H9 (cell line): ENCODE measurements around the gene ZBTB16. TPM values are rescaled to one million over a fixed set of nuclear protein-coding genes. Genes with fewer than 3 reads are reported as not detected.

Source experiments
- DNase-seq: peaks from one replicate; pipeline ENCODE4 v3.0.0-alpha.2; 2017
- H2AFZ ChIP-seq: one replicate; pipeline ENCODE4 v1.6.1; 2013; ENCODE audit warnings: mild to moderate bottlenecking, low read length, control low read depth, moderate library complexity
- H2AK5ac ChIP-seq: 2 replicates; pipeline ENCODE4 v1.6.1; 2013; ENCODE audit warnings: low read length, control low read depth, mixed read lengths; ENCODE audit not compliant: insufficient read length
- H2BK120ac ChIP-seq: one replicate; pipeline ENCODE4 v1.6.1; 2013; ENCODE audit warnings: low read depth, mild to moderate bottlenecking, low read length, control low read depth, inconsistent platforms; ENCODE audit not compliant: poor library complexity, severe bottlenecking
- H2BK12ac ChIP-seq: 2 replicates; pipeline ENCODE4 v1.6.1; 2013; ENCODE audit warnings: low read length, control low read depth, mixed read lengths, low read depth; ENCODE audit not compliant: insufficient read length
- H2BK15ac ChIP-seq: 2 replicates; pipeline ENCODE4 v1.6.1; 2013; ENCODE audit warnings: low read depth, low read length, control low read depth
- H2BK20ac ChIP-seq: one replicate; pipeline ENCODE4 v1.6.1; 2013; ENCODE audit warnings: low read depth, mild to moderate bottlenecking, low read length, control low read depth, inconsistent platforms; ENCODE audit not compliant: poor library complexity, severe bottlenecking
- H2BK5ac ChIP-seq: 2 replicates; pipeline ENCODE4 v1.6.1; 2013; ENCODE audit warnings: low read length, control low read depth, mixed read lengths; ENCODE audit not compliant: insufficient read length
- H3K14ac ChIP-seq: 2 replicates; pipeline ENCODE4 v1.6.1; 2013; ENCODE audit warnings: low read length, control low read depth; ENCODE audit not compliant: insufficient read depth
- H3K18ac ChIP-seq: 2 replicates; pipeline ENCODE4 v1.6.1; 2013; ENCODE audit warnings: low read depth, mild to moderate bottlenecking, mixed read lengths, low read length, control low read depth; ENCODE audit not compliant: insufficient read length
- H3K23ac ChIP-seq: 2 replicates; pipeline ENCODE4 v1.6.1; 2013; ENCODE audit warnings: low read length, control low read depth, mixed read lengths, low read depth; ENCODE audit not compliant: insufficient read length
- H3K23me2 ChIP-seq: 2 replicates; pipeline ENCODE4 v1.6.1; 2013; ENCODE audit warnings: low read depth, mild to moderate bottlenecking, mixed read lengths, low read length, control low read depth; ENCODE audit not compliant: insufficient read length, poor library complexity, severe bottlenecking
- H3K27ac ChIP-seq: 2 replicates; pipeline ENCODE4 v1.5.1; 2013; ENCODE audit warnings: low read length, control low read depth, mixed read lengths, low read depth; ENCODE audit not compliant: insufficient read length
- H3K27me3 ChIP-seq: 2 replicates; pipeline ENCODE4 v1.6.1; 2013; ENCODE audit warnings: low read length, control low read depth, inconsistent platforms; ENCODE audit not compliant: insufficient read depth
- H3K4ac ChIP-seq: 2 replicates; pipeline ENCODE4 v1.6.1; 2013; ENCODE audit warnings: low read depth, mild to moderate bottlenecking, control low read depth, inconsistent platforms, low read length, moderate library complexity
- H3K4me1 ChIP-seq: 2 replicates; pipeline ENCODE4 v1.6.1; 2013; ENCODE audit warnings: low read length, control low read depth, inconsistent platforms; ENCODE audit not compliant: insufficient read depth
- H3K4me2 ChIP-seq: 2 replicates; pipeline ENCODE4 v1.6.1; 2013; ENCODE audit warnings: low read length, control low read depth, mixed read lengths; ENCODE audit not compliant: insufficient read length, insufficient read depth
- H3K56ac ChIP-seq: 2 replicates; pipeline ENCODE4 v1.6.1; 2013; ENCODE audit warnings: low read depth, mild to moderate bottlenecking, mixed read lengths, low read length, control low read depth; ENCODE audit not compliant: insufficient read length
- H3K79me1 ChIP-seq: 2 replicates; pipeline ENCODE4 v1.6.1; 2013; ENCODE audit warnings: low read depth, mild to moderate bottlenecking, moderate library complexity, low read length, control low read depth, inconsistent platforms; ENCODE audit not compliant: insufficient read depth, poor library complexity, severe bottlenecking
- H3K79me2 ChIP-seq: 2 replicates; pipeline ENCODE4 v1.6.1; 2013; ENCODE audit warnings: low read length, control low read depth, inconsistent platforms; ENCODE audit not compliant: insufficient read depth
- H3K9ac ChIP-seq: 2 replicates; pipeline ENCODE4 v1.6.1; 2013; ENCODE audit warnings: low read length, control low read depth, mixed read lengths; ENCODE audit not compliant: insufficient read length; ENCODE audit errors: extremely low read depth
- H3K9me3 ChIP-seq: one replicate; pipeline ENCODE4 v1.6.1; 2013; ENCODE audit warnings: low read depth, low read length, inconsistent platforms; ENCODE audit not compliant: control insufficient read depth
- H3T11ph ChIP-seq: one replicate; pipeline ENCODE4 v1.6.1; 2013; ENCODE audit warnings: mild to moderate bottlenecking, low read length, control low read depth, inconsistent platforms
- H4K20me1 ChIP-seq: one replicate; pipeline ENCODE4 v1.6.1; 2013; ENCODE audit not compliant: control insufficient read depth, insufficient read length, insufficient read depth
- H4K5ac ChIP-seq: 2 replicates; pipeline ENCODE4 v1.6.1; 2013; ENCODE audit warnings: low read depth, mild to moderate bottlenecking, mixed read lengths, low read length, control low read depth; ENCODE audit not compliant: insufficient read length
- H4K8ac ChIP-seq: replicated peaks from 2 replicates; pipeline ENCODE4 v1.6.1; 2013; ENCODE audit warnings: low read length, control low read depth, mixed read lengths, low read depth; ENCODE audit not compliant: insufficient read length
- H4K91ac ChIP-seq: 2 replicates; pipeline ENCODE4 v1.6.1; 2013; ENCODE audit warnings: low read depth, mild to moderate bottlenecking, moderate library complexity, mixed read lengths, low read length, control low read depth; ENCODE audit not compliant: insufficient read length
- H3K27ac Mint-ChIP-seq, 3 experiments: 2 replicates in 2 of 3; 3 replicates in 1 of 3; pipeline ENCODE4 v1.8.0; 2020 to 2021; ENCODE audit warnings: mixed read lengths in 3 of 3, mild to moderate bottlenecking in 1 of 3, moderate library complexity in 1 of 3
- H3K27me3 Mint-ChIP-seq: 2 replicates; pipeline ENCODE4 v1.8.0; 2021; ENCODE audit warnings: low read depth, mild to moderate bottlenecking, moderate library complexity, mixed read lengths
- H3K36me3 Mint-ChIP-seq, 3 experiments: 2 replicates in 2 of 3; 3 replicates in 1 of 3; pipeline ENCODE4 v1.8.0; 2020 to 2021; ENCODE audit warnings: low read depth in 3 of 3, mixed read lengths in 3 of 3; ENCODE audit not compliant: insufficient read depth in 1 of 3
- H3K4me1 Mint-ChIP-seq, 2 experiments: 2 replicates each; pipeline ENCODE4 v1.8.0; 2020; ENCODE audit warnings: mixed read lengths in 2 of 2
- H3K4me3 Mint-ChIP-seq, 2 experiments: 2 replicates in 1 of 2; 3 replicates in 1 of 2; pipeline ENCODE4 v1.8.0; 2020 to 2021; ENCODE audit warnings: mild to moderate bottlenecking in 2 of 2, mixed read lengths in 2 of 2, moderate library complexity in 1 of 2
- H3K9me3 Mint-ChIP-seq, 2 experiments: 2 replicates in 1 of 2; 3 replicates in 1 of 2; pipeline ENCODE4 v1.8.0; 2020; ENCODE audit warnings: mild to moderate bottlenecking in 2 of 2, mixed read lengths in 2 of 2, moderate library complexity in 1 of 2
- WGBS: extraction: QIAGEN DNeasy Blood & Tissue Kit; methylation state at CpG from one replicate; pipeline ENCODE4 v1.1.7; 2013; ENCODE audit warnings: missing lambda C conversion rate, low lambda C conversion rate, mixed read lengths; ENCODE audit not compliant: insufficient read length; ENCODE audit errors: extremely low coverage; 5-methylcytosine and 5-hydroxymethylcytosine counted together
- total RNA-seq: library from RNA; stranded (reverse); gene quantifications from 2 replicates; pipeline ENCODE4 v1.2.1, GENCODE V29; 2021
- TF ChIP-seq, protein P1 (sequence below): fragments of 200-600 bp; sonication (generic); conservative IDR thresholded peaks from 3 replicates; pipeline ENCODE4 v1.8.0; 2021; ENCODE audit warnings: antibody characterized with exemption, mild to moderate bottlenecking

ZBTB16 gene
- total RNA-seq, 1 experiment from 2014 or later, result not detected

DNA sequence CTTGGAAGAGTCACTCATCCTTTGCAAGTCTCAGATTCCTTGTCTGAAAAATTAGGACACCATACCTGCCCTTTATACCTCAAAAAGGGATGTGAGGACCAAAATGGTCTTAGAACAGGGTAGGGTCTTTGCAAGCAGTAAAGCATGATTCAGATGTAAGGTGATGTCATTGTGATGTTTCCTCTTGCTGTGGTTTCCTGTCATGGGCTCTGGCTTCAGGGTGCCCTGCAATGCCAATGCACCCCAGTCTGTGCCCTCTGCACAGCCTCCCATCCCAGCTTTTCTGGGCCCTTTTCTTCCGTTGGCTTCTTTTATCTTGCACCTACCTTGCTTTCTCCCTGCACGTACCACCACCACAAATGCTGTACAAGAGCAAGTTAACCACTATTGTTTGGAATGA is 148.9 kb downstream of the ZBTB16 start:
- Histone ChIP-seq H3K27ac (no peak overlapping the region), H3K79me1 (no peaks in the 10 kb centered on the region), H2AK5ac (no peak overlapping the region), H3K23me2 (no peaks in the 10 kb centered on the region), H3K14ac (no peak overlapping the region), H3K9ac (no peak overlapping the region), H2BK5ac (no peak overlapping the region), H4K8ac (no peak overlapping the region), H3K79me2 (no peaks in the 10 kb centered on the region), H2BK20ac (no peak overlapping the region), H3K18ac (no peak overlapping the region), H3T11ph (no peak overlapping the region), H2AFZ (no peak overlapping the region), H3K4me2 (no peak overlapping the region), H2BK120ac (no peak overlapping the region), H4K5ac (no peak overlapping the region), H3K9me3 (no peaks in the 10 kb centered on the region), H2BK15ac (no peak overlapping the region), H3K56ac (no peak overlapping the region), H4K91ac (no peak overlapping the region), H2BK12ac (no peak overlapping the region), H4K20me1 (no peaks in the 10 kb centered on the region), H3K4me1 (no peaks in the 10 kb centered on the region; the same call in 1 of the 2 replicates), H3K4ac (no peak overlapping the region), H3K27me3 (no peaks in the 10 kb centered on the region), H3K23ac (no peak overlapping the region)
- Mint-ChIP-seq H3K9me3 (no peaks in the 10 kb centered on the region), H3K4me1 (peaks cover 31 to 48% of the 10 kb centered on the region in 2 experiments), H3K27me3 (peaks cover 4% of the 10 kb centered on the region; the same call in 1 of the 2 replicates), H3K4me3 (no peak overlapping the region), H3K27ac (no peak overlapping the region), H3K36me3 (no peaks in the 10 kb centered on the region)
- TF ChIP-seq, protein P1, sequence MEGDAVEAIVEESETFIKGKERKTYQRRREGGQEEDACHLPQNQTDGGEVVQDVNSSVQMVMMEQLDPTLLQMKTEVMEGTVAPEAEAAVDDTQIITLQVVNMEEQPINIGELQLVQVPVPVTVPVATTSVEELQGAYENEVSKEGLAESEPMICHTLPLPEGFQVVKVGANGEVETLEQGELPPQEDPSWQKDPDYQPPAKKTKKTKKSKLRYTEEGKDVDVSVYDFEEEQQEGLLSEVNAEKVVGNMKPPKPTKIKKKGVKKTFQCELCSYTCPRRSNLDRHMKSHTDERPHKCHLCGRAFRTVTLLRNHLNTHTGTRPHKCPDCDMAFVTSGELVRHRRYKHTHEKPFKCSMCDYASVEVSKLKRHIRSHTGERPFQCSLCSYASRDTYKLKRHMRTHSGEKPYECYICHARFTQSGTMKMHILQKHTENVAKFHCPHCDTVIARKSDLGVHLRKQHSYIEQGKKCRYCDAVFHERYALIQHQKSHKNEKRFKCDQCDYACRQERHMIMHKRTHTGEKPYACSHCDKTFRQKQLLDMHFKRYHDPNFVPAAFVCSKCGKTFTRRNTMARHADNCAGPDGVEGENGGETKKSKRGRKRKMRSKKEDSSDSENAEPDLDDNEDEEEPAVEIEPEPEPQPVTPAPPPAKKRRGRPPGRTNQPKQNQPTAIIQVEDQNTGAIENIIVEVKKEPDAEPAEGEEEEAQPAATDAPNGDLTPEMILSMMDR, result no peak
- DNase-seq, result no peak
- WGBS, result no CpG with 5 or more reads among the region's 2 CpGs
